GM12873 (cell line): ENCODE results near the gene INCENP.

ENCODE experiments used
- CTCF ChIP-seq: IDR thresholded peaks from 2 replicates; pipeline ENCODE4 v1.5.1; 2012; ENCODE audit warnings: low read depth, mild to moderate bottlenecking, moderate library complexity, low read length, control low read depth; ENCODE audit not compliant: insufficient read depth; ENCODE audit errors: missing control alignments

The INCENP gene

GRCh38 chr11:62139526-62140303, 15.9 kb downstream of the INCENP start:
- no peak for TF ChIP-seq CTCF

- no peak for TF ChIP-seq CTCF
Measured at GRCh38 chr11:62140304-62141110, 16.7 kb downstream of the INCENP start.

GRCh38 chr11:62141111-62142042, 17.6 kb downstream of the INCENP start:
- no peak for TF ChIP-seq CTCF

- TF ChIP-seq CTCF = no peak
Measured at GRCh38 chr11:62142043-62142375, 18.2 kb downstream of the INCENP start.

- TF ChIP-seq CTCF = no peak
Measured at GRCh38 chr11:62142921-62143320, 19.1 kb downstream of the INCENP start.

GRCh38 chr11:62143727-62144126, 19.9 kb downstream of the INCENP start:
- no peak for TF ChIP-seq CTCF

- no peak for TF ChIP-seq CTCF
Measured at GRCh38 chr11:62144641-62145255, 20.9 kb downstream of the INCENP start.
